Measurements from ENCODE around the gene ODAD3. TPM values are rescaled to one million over a fixed set of nuclear protein-coding genes. Genes with fewer than 3 reads are reported as not detected.

Gene ODAD3
- total RNA-seq, 1 donor from 2014 or later = 0.29 TPM

- H3K4me3 ChIP-seq (ENCODE audit: low read depth, low read length) = no peak overlapping the region
- peaks cover 2% of the 10 kb centered on the region for H3K36me3 ChIP-seq (ENCODE audit: control insufficient read depth, insufficient read depth, low read length)
- no peak for DNase-seq (ENCODE audit: low read depth)
- peaks cover 3% of the 10 kb centered on the region for H3K27me3 ChIP-seq (ENCODE audit: control insufficient read depth, insufficient read depth, low read length)
- TF ChIP-seq CTCF (IDR thresholded peaks at IDR 0.05; ENCODE audit: insufficient read depth, low read length, poor library complexity, severe bottlenecking) = no peak
Observed at GRCh38 chr19:11448923-11449554, 14.1 kb upstream of the ODAD3 start.

- no peak for TF ChIP-seq CTCF (IDR thresholded peaks at IDR 0.05; ENCODE audit: insufficient read depth, low read length, poor library complexity, severe bottlenecking)
- H3K27me3 ChIP-seq (ENCODE audit: control insufficient read depth, insufficient read depth, low read length) = peaks cover 3% of the 10 kb centered on the region
- no peak overlapping the region for H3K4me3 ChIP-seq (ENCODE audit: low read depth, low read length)
- DNase-seq (ENCODE audit: low read depth) = no peak
- peaks cover 2% of the 10 kb centered on the region for H3K36me3 ChIP-seq (ENCODE audit: control insufficient read depth, insufficient read depth, low read length)
Observed at GRCh38 chr19:11448410-11448809, 13.5 kb upstream of the ODAD3 start.

GRCh38 chr19:11447347-11448262 is 12.7 kb upstream of the ODAD3 start:
- no peak for DNase-seq (ENCODE audit: low read depth)
- H3K36me3 ChIP-seq (ENCODE audit: control insufficient read depth, insufficient read depth, low read length) = peaks cover 2% of the 10 kb centered on the region
- TF ChIP-seq CTCF (IDR thresholded peaks at IDR 0.05; ENCODE audit: insufficient read depth, low read length, poor library complexity, severe bottlenecking) = no peak
- no peaks in the 10 kb centered on the region for H3K27me3 ChIP-seq (ENCODE audit: control insufficient read depth, insufficient read depth, low read length)
- H3K4me3 ChIP-seq (ENCODE audit: low read depth, low read length) = no peak overlapping the region

- Histone ChIP-seq H3K27me3 (ENCODE audit: control insufficient read depth, insufficient read depth, low read length) (no peaks in the 10 kb centered on the region), H3K4me3 (ENCODE audit: low read depth, low read length) (no peak overlapping the region), H3K36me3 (ENCODE audit: control insufficient read depth, insufficient read depth, low read length) (peaks cover 2% of the 10 kb centered on the region)
- DNase-seq (ENCODE audit: low read depth) = no peak
- peak; percentile 77 for TF ChIP-seq CTCF (IDR thresholded peaks at IDR 0.05; ENCODE audit: insufficient read depth, low read length, poor library complexity, severe bottlenecking)
Observed at GRCh38 chr19:11446652-11447301, 11.9 kb upstream of the ODAD3 start.

- TF ChIP-seq CTCF (IDR thresholded peaks at IDR 0.05; ENCODE audit: insufficient read depth, low read length, poor library complexity, severe bottlenecking) = no peak
- DNase-seq (ENCODE audit: low read depth) = no peak
- H3K36me3 ChIP-seq (ENCODE audit: control insufficient read depth, insufficient read depth, low read length) = peaks cover 2% of the 10 kb centered on the region
- H3K27me3 ChIP-seq (ENCODE audit: control insufficient read depth, insufficient read depth, low read length) = no peaks in the 10 kb centered on the region
- no peak overlapping the region for H3K4me3 ChIP-seq (ENCODE audit: low read depth, low read length)
Observed at GRCh38 chr19:11446271-11446651, 11.3 kb upstream of the ODAD3 start.

Measured in kidney epithelial cell (primary cell).